Measurements from ENCODE around the gene SGTA.

The SGTA gene

GRCh38 chr19:2751438-2751830 lies 31.6 kb downstream of the SGTA start:
- no peak for DNase-seq (ENCODE audit: low read depth)

- DNase-seq (ENCODE audit: low read depth), result no peak
Observed at GRCh38 chr19:2750808-2751437, 32.1 kb downstream of the SGTA start.

- DNase-seq (ENCODE audit: low read depth), result no peak
Observed at GRCh38 chr19:2747349-2747748, 35.7 kb downstream of the SGTA start.

GRCh38 chr19:2744113-2744512 lies 39.0 kb downstream of the SGTA start:
- DNase-seq (ENCODE audit: low read depth), result no peak

- DNase-seq (ENCODE audit: low read depth), result no peak
Observed at GRCh38 chr19:2743099-2743498, 40.0 kb downstream of the SGTA start.

GRCh38 chr19:2740314-2740656 lies 42.8 kb downstream of the SGTA start:
- no peak for DNase-seq (ENCODE audit: low read depth)

- peak; percentile 98 for DNase-seq (ENCODE audit: low read depth)
Observed at GRCh38 chr19:2739602-2740313, 43.3 kb downstream of the SGTA start, which contains the start of gene SLC39A3. SLC39A3 (minus strand) TSS chr19:2740017; CDS start chr19:2737257, 2,760 bp downstream.

- DNase-seq (ENCODE audit: low read depth), result no peak
Observed at GRCh38 chr19:2736550-2737190, 46.4 kb downstream of the SGTA start.

GRCh38 chr19:2735374-2735773 lies 47.7 kb downstream of the SGTA start:
- no peak for DNase-seq (ENCODE audit: low read depth)

GRCh38 chr19:2734589-2735288 lies 48.3 kb downstream of the SGTA start:
- DNase-seq (ENCODE audit: low read depth), result no peak

GRCh38 chr19:2733930-2734588 lies 49.0 kb downstream of the SGTA start:
- DNase-seq (ENCODE audit: low read depth), result no peak

- DNase-seq (ENCODE audit: low read depth), result no peak
Observed at GRCh38 chr19:2732883-2733282, 50.2 kb downstream of the SGTA start.

GRCh38 chr19:2732157-2732725 lies 50.8 kb downstream of the SGTA start:
- DNase-seq (ENCODE audit: low read depth), result no peak

- DNase-seq (ENCODE audit: low read depth), result no peak
Observed at GRCh38 chr19:2731181-2731995, 51.7 kb downstream of the SGTA start.

GRCh38 chr19:2729943-2730818 lies 52.9 kb downstream of the SGTA start:
- DNase-seq (ENCODE audit: low read depth), result no peak

GRCh38 chr19:2728783-2729387 lies 54.2 kb downstream of the SGTA start:
- no peak for DNase-seq (ENCODE audit: low read depth)

- DNase-seq (ENCODE audit: low read depth), result peak; percentile 45
Observed at GRCh38 chr19:2727640-2727944, 55.5 kb downstream of the SGTA start.

- DNase-seq (ENCODE audit: low read depth), result peak; percentile 26
Observed at GRCh38 chr19:2726904-2727639, 56.0 kb downstream of the SGTA start.
